ENCODE data around the gene NEMP2. TPM values are rescaled to one million over a fixed set of nuclear protein-coding genes. Genes with fewer than 3 reads are reported as not detected.

NEMP2 gene
- total and polyA plus RNA-seq, 2 of the 4 experiments (the other 2 are of a cell fraction), result 1.1 to 1.3 TPM

- in situ Hi-C loops (cut with MboI; ENCODE audit: low sequenced_read_pairs), result no loop called here
- no TSS peak for BruUV-seq (replicated peaks)
- WGBS, 2 experiments (ENCODE audit: extremely low coverage in 2 of 2, insufficient read length in 1 of 2), result 53% methylated on average over 2 of the region's 6 CpGs; no CpG with 5 or more reads in 1 of the 2 experiments
- dilution Hi-C loops (cut with HindIII; ENCODE audit: low sequenced_read_pairs, unreplicated experiment), result no loop called here
- Histone ChIP-seq H3K9me3 (ENCODE audit: control insufficient read depth, insufficient read depth, low read length) (peaks cover 5% of the 10 kb centered on the region; the same call in 1 of the 2 replicates), H2BK120ac (ENCODE audit: low read depth, low read length) (no peak overlapping the region), H3K56ac (ENCODE audit: extremely low read depth, insufficient read depth, low read length) (no peak overlapping the region), H2AK9ac (replicated peaks; ENCODE audit: low read depth, low read length, poor library complexity) (no peak overlapping the region), H3K4me3 (ENCODE audit: insufficient read depth, low read depth, low read length) (no peak overlapping the region), H3K4me1 (ENCODE audit: control insufficient read depth, insufficient read depth, low read length) (peaks cover 19% of the 10 kb centered on the region), H3K4ac (ENCODE audit: low read depth, low read length) (peak overlapping the region; percentile 34; the same call in 1 of the 2 replicates), H2AK5ac (ENCODE audit: low read depth, low read length) (peak overlapping the region; percentile 8; the same call in 1 of the 2 replicates), H3K23ac (ENCODE audit: low read depth, low read length) (no peak overlapping the region), H3K79me1 (ENCODE audit: low read depth in 1 of 2, low read length in 2 of 2) (peaks cover 11 to 15% of the 10 kb centered on the region in 2 experiments), H2BK15ac (ENCODE audit: low read depth, low read length) (0 out of 3 replicates have a peak overlapping the region, but pooled peaks have one; percentile 27), H2AFZ (replicated peaks; ENCODE audit: low read length, poor library complexity) (no peak overlapping the region), H3K4me2 (ENCODE audit: low read depth, low read length) (peak overlapping the region; percentile 4; the same call in 1 of the 2 replicates), H3K27ac (ENCODE audit: insufficient read depth, low read length) (no peak overlapping the region), H3K9ac (ENCODE audit: low read depth, low read length) (no peak overlapping the region), H2BK20ac (ENCODE audit: low read depth, low read length) (peak overlapping the region; percentile 2; the same call in 1 of the 2 replicates), H4K91ac (ENCODE audit: insufficient read depth, low read depth, low read length) (no peak overlapping the region), H3K14ac (replicated peaks; ENCODE audit: low read depth, low read length) (0 out of 2 replicates have a peak overlapping the region, but pooled peaks have one; percentile 3), H3K9me1 (ENCODE audit: insufficient read depth, low read length) (peaks cover 18% of the 10 kb centered on the region), H4K5ac (ENCODE audit: low read depth, low read length) (peak overlapping the region; percentile 20; the same call in 1 of the 2 replicates), H3K27me3 (ENCODE audit: control insufficient read depth, insufficient read depth, low read length) (no peaks in the 10 kb centered on the region), H4K8ac (ENCODE audit: low read depth in 2 of 2, low read length in 2 of 2) (0 out of 4 replicates have a peak overlapping the region, but pooled peaks of 1 of the 2 experiments have one; percentile 4), H2BK5ac (ENCODE audit: low read depth, low read length, poor library complexity, severe bottlenecking) (no peak overlapping the region), H3K36me3 (ENCODE audit: control insufficient read depth, insufficient read depth, low read length) (no peaks in the 10 kb centered on the region), H4K20me1 (ENCODE audit: insufficient read depth, low read length) (no peaks in the 10 kb centered on the region), H3K18ac (ENCODE audit: low read depth, low read length) (peak overlapping the region; percentile 34; the same call in 1 of the 2 replicates)
- POLR2A ChIA-PET (ENCODE audit: unreplicated experiment), result no interaction called here
- intact Hi-C loops (cut with micrococcal nuclease), result no loop called here
- DNase-seq (peak; percentile 53), ATAC-seq (ENCODE audit: low read depth) (no peak)
- no peak for TF ChIP-seq BHLHE40 (IDR thresholded peaks at IDR 0.05; ENCODE audit: low read depth, low read length)
- no peak for TF ChIP-seq MAZ (IDR thresholded peaks at IDR 0.05; ENCODE audit: borderline replicate concordance, low read depth, low read length)
- CTCF ChIA-PET, result no interaction called here
Measured at GRCh38 chr2:190530248-190530900, 4.1 kb downstream of the NEMP2 start.
